DND-41 (cell line): ENCODE measurements around the gene KIF4A.

Experiments
- ATAC-seq: fragments of 200-7000 bp; cut with Tn5 transposase; 3 replicates; pipeline ENCODE4 v1.9.1; 2021; ENCODE audit warnings: low read depth; ENCODE audit not compliant: insufficient read depth
- DNase-seq: peaks from one replicate; pipeline ENCODE4 v3.0.0-alpha.2; 2020
- H2AFZ ChIP-seq: 2 replicates; pipeline ENCODE4 v1.6.0; 2012; ENCODE audit warnings: low read depth, low read length
- H3K27ac ChIP-seq: 2 replicates; pipeline ENCODE4 v1.5.1; 2012; ENCODE audit warnings: low read length, inconsistent platforms
- H3K27me3 ChIP-seq: fragments of 200-600 bp; sonication (generic); 2 replicates; pipeline ENCODE4 v1.6.0; 2012; ENCODE audit warnings: low read length, mild to moderate bottlenecking, inconsistent platforms; ENCODE audit not compliant: insufficient read depth, poor library complexity
- H3K36me3 ChIP-seq: 2 replicates; pipeline ENCODE4 v1.5.1; 2012; ENCODE audit warnings: low read length, inconsistent platforms; ENCODE audit not compliant: insufficient read depth
- H3K4me1 ChIP-seq: 2 replicates; pipeline ENCODE4 v1.5.1; 2012; ENCODE audit warnings: mild to moderate bottlenecking, low read length; ENCODE audit not compliant: insufficient read depth
- H3K4me2 ChIP-seq: 2 replicates; pipeline ENCODE4 v1.6.0; 2012; ENCODE audit warnings: mild to moderate bottlenecking, moderate library complexity, low read length, inconsistent platforms; ENCODE audit not compliant: insufficient read depth
- H3K4me3 ChIP-seq, 2 experiments: fragments of 200-600 bp in 1 of 2; shearing (Covaris generic) in 1 of 2; 2 replicates each; pipeline ENCODE4 v1.5.1; 2012 to 2016; ENCODE audit warnings: inconsistent platforms in 2 of 2, low read length in 2 of 2, mild to moderate bottlenecking in 2 of 2, low read depth in 1 of 2, moderate library complexity in 1 of 2
- H3K79me2 ChIP-seq: 2 replicates; pipeline ENCODE4 v1.6.0; 2012; ENCODE audit warnings: low read length, inconsistent platforms; ENCODE audit not compliant: insufficient read depth
- H3K9ac ChIP-seq: 2 replicates; pipeline ENCODE4 v1.6.0; 2012; ENCODE audit warnings: low read depth, mild to moderate bottlenecking, inconsistent platforms, low read length, moderate library complexity
- H3K9me3 ChIP-seq: 2 replicates; pipeline ENCODE4 v1.5.1; 2012; ENCODE audit warnings: low read length, moderate library complexity, mild to moderate bottlenecking, inconsistent platforms; ENCODE audit not compliant: insufficient read depth, severe bottlenecking
- H4K20me1 ChIP-seq: 2 replicates; pipeline ENCODE4 v1.6.0; 2012; ENCODE audit warnings: low read length; ENCODE audit not compliant: insufficient read depth
- EZH2 ChIP-seq: IDR thresholded peaks from 3 replicates; pipeline ENCODE4 v1.6.1; 2012; ENCODE audit warnings: borderline replicate concordance, low read depth, mild to moderate bottlenecking, moderate library complexity, low read length, inconsistent platforms; ENCODE audit not compliant: severe bottlenecking
- TF ChIP-seq, protein P1 (sequence below): IDR thresholded peaks from 2 replicates; pipeline ENCODE4 v1.5.1; 2012; ENCODE audit warnings: borderline replicate concordance, low read length, moderate library complexity, mild to moderate bottlenecking; ENCODE audit not compliant: poor library complexity, severe bottlenecking; ENCODE audit errors: extremely low read depth

The KIF4A gene

DNA sequence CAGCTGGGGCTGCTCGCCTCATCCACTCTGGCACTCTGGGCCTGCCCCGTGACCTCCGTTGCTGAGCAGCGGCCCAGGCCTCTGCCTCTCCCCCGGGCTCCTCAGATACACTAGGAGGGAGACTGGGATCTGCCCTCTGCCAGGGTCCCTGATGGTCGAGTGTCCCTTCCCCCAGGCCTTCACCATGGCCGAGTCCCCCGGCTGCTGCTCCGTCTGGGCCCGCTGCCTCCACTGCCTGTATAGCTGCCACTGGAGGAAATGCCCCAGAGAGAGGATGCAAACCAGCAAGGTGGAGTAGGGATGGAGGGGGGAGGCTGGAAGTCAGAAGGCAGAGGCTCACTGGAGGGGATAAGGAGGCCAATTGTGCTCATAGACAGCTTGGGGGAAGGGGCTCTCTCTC is 134.9 kb downstream of the KIF4A start:
- Histone ChIP-seq H3K27ac (no peak overlapping the region), H3K27me3 (no peaks in the 10 kb centered on the region)

DNA sequence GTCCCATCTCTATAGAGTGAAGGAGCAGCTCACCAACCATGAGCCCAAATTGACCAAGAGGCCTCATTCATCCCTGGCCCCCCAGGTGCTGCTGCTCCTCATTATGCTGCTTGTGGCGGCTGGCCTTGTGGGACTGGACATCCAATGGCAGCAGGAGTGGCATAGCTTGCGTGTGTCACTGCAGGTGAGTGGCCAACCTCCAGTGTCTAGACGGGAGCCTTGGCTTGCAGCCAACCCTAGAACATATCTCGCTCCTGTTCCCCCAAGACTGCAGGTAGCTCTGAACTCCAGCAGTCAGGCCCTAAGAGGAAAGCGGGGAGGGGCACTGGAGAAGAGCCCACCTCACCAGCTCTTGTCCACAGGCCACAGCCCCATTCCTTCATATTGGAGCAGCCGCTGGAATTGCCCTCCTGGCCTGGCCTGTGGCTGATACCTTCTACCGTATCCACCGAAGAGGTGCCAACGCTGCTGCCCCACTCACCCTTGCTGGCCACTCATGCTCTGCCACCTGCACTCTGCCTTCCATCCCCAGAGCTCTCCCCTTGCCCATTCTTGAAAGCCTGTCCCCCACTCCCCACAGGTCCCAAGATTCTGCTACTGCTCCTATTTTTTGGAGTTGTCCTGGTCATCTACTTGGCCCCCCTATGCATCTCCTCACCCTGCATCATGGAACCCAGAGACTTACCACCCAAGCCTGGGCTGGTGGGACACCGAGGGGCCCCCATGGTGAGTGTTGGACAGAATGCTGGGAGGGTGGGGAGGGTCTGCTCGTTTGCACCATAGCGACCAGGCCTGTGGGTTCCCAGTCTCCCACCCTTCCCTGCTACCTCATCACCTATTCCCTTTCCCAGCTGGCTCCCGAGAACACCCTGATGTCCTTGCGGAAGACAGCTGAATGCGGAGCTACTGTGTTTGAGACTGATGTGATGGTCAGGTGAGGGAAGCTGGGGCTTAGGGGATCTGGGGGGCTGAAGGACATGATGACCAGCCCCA is 136.7 kb downstream of the KIF4A start:
- no peak overlapping the region for H3K27ac ChIP-seq
- DNase-seq, result no peak
- ATAC-seq, result no peak
- no peak for TF ChIP-seq EZH2
- TF ChIP-seq, protein P1, sequence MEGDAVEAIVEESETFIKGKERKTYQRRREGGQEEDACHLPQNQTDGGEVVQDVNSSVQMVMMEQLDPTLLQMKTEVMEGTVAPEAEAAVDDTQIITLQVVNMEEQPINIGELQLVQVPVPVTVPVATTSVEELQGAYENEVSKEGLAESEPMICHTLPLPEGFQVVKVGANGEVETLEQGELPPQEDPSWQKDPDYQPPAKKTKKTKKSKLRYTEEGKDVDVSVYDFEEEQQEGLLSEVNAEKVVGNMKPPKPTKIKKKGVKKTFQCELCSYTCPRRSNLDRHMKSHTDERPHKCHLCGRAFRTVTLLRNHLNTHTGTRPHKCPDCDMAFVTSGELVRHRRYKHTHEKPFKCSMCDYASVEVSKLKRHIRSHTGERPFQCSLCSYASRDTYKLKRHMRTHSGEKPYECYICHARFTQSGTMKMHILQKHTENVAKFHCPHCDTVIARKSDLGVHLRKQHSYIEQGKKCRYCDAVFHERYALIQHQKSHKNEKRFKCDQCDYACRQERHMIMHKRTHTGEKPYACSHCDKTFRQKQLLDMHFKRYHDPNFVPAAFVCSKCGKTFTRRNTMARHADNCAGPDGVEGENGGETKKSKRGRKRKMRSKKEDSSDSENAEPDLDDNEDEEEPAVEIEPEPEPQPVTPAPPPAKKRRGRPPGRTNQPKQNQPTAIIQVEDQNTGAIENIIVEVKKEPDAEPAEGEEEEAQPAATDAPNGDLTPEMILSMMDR, result no peak
- H3K79me2 ChIP-seq, result no peaks in the 10 kb centered on the region
- H3K36me3 ChIP-seq, result no peaks in the 10 kb centered on the region
- H3K27me3 ChIP-seq, result no peaks in the 10 kb centered on the region
- no peak overlapping the region for H3K9ac ChIP-seq
- H4K20me1 ChIP-seq, result no peaks in the 10 kb centered on the region
- H3K4me1 ChIP-seq, result no peaks in the 10 kb centered on the region
- no peaks in the 10 kb centered on the region for H3K9me3 ChIP-seq
- no peak overlapping the region for H3K4me3 ChIP-seq
- no peak overlapping the region for H2AFZ ChIP-seq
- H3K4me2 ChIP-seq, result no peak overlapping the region

More for the DNA sequence above, 134.9 kb downstream of the KIF4A start:
- no peaks in the 10 kb centered on the region for H3K9me3 ChIP-seq
- TF ChIP-seq, protein P1, result no peak
- TF ChIP-seq EZH2, result no peak
- no peak overlapping the region for H3K9ac ChIP-seq
- H3K4me2 ChIP-seq, result no peak overlapping the region
- H3K79me2 ChIP-seq, result no peaks in the 10 kb centered on the region
- no peak overlapping the region for H2AFZ ChIP-seq
- no peaks in the 10 kb centered on the region for H3K4me1 ChIP-seq
- ATAC-seq (no peak), DNase-seq (no peak)
- peaks cover 10% of the 10 kb centered on the region; the same call in 1 of the 2 replicates for H3K36me3 ChIP-seq
- H3K4me3 ChIP-seq, result no peak overlapping the region
- H4K20me1 ChIP-seq, result no peaks in the 10 kb centered on the region

DNA sequence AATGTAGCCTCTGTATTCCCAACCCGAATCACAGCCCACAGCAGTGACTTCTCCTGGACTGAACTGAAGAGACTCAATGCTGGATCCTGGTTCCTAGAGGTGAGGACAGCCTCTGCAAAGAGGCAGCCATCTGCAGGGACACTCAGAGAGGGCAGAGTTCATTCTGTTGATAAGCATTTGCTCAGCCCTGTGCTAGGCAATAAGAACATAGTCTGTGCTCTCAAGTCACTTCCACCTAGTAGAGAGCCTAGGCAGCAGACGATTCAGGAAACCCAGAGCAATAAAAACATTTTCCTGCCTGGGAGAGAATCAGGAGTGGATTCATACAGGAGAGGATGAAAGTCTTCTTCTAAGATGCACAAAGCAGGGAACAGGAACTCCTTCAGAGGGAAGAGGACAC is 137.5 kb downstream of the KIF4A start:
- no peak overlapping the region for H3K4me3 ChIP-seq
- no peaks in the 10 kb centered on the region for H4K20me1 ChIP-seq
- no peaks in the 10 kb centered on the region for H3K9me3 ChIP-seq
- no peak overlapping the region for H2AFZ ChIP-seq
- DNase-seq, result no peak
- ATAC-seq, result no peak
- no peaks in the 10 kb centered on the region for H3K27me3 ChIP-seq
- no peak overlapping the region for H3K4me2 ChIP-seq
- H3K79me2 ChIP-seq, result no peaks in the 10 kb centered on the region
- no peak overlapping the region for H3K27ac ChIP-seq
- no peaks in the 10 kb centered on the region for H3K4me1 ChIP-seq
- no peaks in the 10 kb centered on the region for H3K36me3 ChIP-seq
- TF ChIP-seq, protein P1, result no peak
- TF ChIP-seq EZH2, result no peak
- no peak overlapping the region for H3K9ac ChIP-seq
